MV-4-11 (cell line): ENCODE measurements around the gene NRXN3.

ENCODE experiments used
- DNase-seq: peaks from one replicate; lab custom pipeline; 2025; lab: John Stamatoyannopoulos, UW

The NRXN3 gene

DNA sequence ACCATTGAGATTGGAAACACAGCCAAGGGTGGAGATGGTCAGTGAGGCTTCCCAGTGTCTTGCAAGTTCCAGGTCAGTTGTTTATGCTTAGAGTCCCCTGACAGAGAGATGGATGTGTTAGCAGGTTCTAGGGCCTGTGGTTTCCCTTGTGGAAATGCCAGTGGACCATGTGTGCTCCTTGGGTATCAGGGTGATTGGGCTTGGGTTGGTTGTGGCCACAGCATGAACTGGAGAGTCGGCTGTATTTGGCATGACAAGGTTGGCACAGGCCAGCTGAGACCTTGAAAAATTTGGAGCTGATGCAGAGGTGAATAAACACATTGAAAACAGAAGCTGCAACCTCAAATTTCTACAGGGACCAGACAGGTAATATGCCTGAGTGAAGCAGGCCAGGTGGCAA lies 1373.2 kb downstream of the NRXN3 start:
- no peak for DNase-seq

DNA sequence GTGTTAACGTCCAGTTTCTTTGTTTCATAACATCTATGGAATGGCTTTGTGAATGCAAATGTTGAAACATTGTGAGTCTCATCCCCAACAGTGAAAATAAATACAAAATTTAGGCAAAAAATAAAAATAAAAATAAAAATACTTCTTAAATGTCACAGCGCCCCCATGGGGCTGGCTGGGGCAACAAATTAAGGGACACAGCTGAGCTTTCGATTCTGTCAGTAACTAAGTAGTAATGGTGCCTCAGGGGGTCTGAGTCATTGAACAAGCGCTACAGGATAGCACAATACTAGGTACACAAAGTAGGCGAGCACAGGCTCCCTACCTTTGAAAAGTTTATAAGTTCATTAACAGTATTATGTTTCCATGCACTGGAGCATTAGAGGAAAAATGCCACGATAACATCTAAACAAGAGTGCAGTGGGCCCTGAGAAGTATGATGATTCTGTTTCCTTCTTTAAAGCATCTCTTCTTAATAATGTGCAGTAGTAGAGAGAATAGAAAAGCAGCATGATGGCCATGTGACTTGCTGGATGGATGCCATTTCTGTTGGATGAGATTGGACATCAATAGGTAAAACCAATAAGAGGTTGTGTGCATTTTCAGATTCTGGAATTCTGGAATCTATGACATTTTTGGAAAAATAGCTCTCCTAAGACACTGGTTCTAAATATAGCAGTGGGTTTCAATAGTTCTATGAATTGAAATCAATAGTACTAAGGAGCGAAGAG lies 1374.0 kb downstream of the NRXN3 start:
- no peak for DNase-seq

GRCh38 chr14:79544698-79545070 lies 1374.5 kb downstream of the NRXN3 start:
- DNase-seq: no peak

DNA sequence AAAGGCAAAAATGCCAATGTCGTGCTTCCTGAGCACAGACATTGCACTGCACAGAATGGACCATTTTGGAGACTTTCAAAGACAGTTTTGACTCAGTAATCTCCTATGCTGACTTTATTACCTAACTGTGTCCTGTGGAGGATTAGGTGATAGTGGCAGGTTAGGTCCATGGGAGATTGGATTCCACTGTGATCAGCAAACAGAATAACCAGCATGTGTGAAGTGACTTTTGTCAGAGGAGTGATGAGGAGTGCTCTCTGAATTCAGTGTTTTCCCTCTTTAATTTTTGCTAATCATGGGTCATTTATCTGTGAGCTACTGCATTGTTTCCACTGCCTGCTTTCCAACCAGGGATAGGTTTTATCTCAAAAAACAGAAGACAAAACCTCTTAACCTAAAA lies 1378.7 kb downstream of the NRXN3 start:
- no peak for DNase-seq

- DNase-seq: no peak
These were observed 1379.3 kb downstream of the NRXN3 start for GRCh38 chr14:79549515-79549914.

DNA sequence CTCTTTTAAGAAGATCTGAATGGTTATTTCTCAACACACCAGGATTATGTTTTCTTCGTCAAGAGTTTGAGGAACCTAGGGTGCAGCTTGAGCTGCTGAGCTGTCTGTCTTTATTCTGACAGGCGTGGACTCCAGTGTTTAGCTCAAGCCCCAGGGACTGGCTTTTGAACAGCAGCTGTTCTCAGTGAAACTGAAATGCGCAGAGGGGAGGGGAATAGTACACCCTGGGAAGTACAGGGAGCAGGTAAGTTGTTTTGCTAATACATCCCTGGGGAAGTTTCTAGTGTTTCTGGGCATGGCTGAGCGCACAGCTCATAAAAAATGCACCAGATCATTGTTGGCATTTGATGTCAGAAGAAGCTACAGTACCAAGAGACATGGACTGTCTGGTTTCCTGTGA lies 1381.3 kb downstream of the NRXN3 start:
- no peak for DNase-seq

DNA sequence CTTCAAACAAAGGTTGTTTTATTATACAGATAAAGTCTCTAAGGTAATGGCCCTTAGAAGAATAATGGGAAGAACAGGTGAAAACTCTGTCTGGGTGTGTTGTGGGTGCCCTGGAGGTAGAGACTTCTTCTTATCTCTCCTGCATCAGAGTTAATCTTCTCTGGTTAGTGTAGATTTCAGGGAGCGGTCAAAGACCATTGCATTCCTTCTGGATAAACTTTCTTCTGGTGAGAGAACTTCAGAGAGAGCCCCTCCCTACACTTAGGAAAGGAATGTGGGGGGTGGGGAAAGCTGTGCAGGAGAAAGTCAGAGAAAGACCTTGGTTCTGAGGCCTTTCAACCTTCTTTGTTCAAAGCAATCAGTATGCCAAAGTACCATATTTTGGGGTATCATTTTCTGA lies 1382.6 kb downstream of the NRXN3 start:
- no peak for DNase-seq

GRCh38 chr14:79554816-79555215 lies 1384.6 kb downstream of the NRXN3 start:
- DNase-seq: no peak

GRCh38 chr14:79555429-79555828 lies 1385.3 kb downstream of the NRXN3 start:
- no peak for DNase-seq

DNA sequence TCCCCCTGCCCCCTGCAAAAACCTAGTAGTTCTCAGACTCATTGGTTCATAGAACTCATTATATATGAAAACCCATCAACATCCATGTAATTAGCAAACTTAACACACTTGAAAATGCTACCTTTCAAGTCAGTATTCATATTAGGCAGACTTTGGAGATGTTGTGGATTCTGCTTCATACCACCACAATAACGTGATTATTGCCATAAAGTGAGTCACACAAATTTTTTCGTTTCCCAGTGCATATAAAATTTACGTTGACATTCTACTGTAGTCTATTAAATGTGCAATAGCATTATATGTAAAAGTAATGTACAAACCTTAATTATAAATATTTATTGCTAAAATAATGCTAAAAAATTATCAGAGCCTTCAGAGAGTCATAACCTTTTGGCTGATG lies 1387.1 kb downstream of the NRXN3 start:
- DNase-seq: no peak

DNA sequence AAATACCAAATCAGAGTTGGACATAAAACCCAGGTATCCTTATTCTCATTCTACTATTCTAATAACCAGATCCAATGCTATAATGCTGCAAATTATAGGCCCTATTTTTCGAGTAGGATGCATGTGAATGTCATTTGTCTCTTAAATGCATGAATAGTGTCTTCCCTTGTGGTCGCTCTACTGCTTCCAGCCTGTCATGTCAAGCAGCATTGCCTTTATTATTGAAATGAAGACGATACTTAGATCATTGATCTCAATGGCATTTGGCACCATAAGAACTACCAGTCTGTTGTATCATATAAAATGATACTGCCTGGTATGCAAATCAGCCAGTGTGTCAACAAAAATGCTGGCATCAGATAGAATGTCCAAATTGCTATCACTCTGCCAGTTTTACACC lies 1392.0 kb downstream of the NRXN3 start:
- no peak for DNase-seq

DNA sequence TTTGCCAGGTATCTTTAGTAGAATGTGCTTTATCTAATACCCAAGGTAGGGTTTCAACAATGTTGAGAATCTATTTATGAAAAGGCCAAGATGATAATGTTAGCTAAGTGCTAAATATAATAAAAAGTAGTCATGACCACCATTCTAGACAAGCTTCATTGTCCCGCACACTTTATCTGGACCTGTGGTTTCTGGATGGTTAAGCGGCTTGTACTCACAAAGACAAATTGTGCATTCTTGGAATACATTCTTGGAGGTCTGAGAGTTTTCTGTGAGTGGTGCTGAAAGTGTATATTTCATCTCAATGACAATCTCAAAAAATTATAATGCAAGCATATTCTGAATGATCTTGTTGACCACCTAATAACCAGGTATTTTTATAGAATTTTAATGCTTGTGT lies 1394.2 kb downstream of the NRXN3 start:
- DNase-seq: no peak

- no peak for DNase-seq
These were observed 1397.1 kb downstream of the NRXN3 start for GRCh38 chr14:79567306-79567705.

- DNase-seq: no peak
These were observed 1398.4 kb downstream of the NRXN3 start for GRCh38 chr14:79568594-79568993.

- DNase-seq: no peak
These were observed 1398.9 kb downstream of the NRXN3 start for GRCh38 chr14:79569072-79569471.

DNA sequence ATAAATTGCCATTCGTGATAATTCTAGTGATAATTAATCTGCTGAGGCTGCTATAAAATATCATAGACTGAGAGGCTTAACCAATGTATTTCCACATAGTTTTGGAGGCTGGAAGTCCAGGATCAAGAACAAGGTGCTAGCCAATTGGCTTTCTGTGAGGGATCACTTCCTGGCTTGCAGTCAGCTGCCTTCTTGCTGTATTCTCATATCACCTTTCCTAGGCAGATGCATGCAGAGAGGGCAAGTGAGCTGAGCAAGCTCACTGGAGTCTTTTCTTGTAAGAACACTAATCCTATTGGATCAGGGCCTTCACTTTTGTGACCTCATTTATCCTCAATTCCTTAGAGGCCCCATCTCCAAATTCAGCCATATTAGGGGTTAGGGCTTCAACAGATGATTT lies 1400.5 kb downstream of the NRXN3 start:
- DNase-seq: no peak

DNA sequence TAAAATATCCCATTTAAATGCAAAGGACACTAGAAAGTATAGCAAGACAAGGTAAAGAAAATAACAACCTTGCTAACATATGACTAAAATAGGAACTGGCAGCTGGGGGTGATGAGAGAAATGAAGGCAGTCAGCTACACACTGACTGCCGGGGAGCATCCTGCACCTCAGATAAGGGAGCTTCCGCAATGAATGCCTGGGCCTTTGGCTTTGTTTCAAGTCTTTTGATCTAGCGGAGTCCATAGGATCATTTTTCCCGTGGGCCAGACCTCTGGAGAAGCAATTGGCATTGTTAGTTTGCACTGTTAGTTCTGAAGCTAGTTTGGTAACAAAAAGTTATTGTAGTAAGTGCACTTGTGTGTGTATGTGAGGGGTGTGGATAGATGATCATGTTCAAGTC lies 1401.2 kb downstream of the NRXN3 start:
- no peak for DNase-seq

- DNase-seq: no peak
These were observed 1403.3 kb downstream of the NRXN3 start for GRCh38 chr14:79573486-79573885.

GRCh38 chr14:79575032-79575431 lies 1404.9 kb downstream of the NRXN3 start:
- DNase-seq: no peak

- DNase-seq: no peak
These were observed 1406.3 kb downstream of the NRXN3 start for GRCh38 chr14:79576424-79576823.

GRCh38 chr14:79578470-79578869 lies 1408.3 kb downstream of the NRXN3 start:
- DNase-seq: no peak

- DNase-seq: no peak
These were observed 1410.2 kb downstream of the NRXN3 start for GRCh38 chr14:79580414-79580813.

DNA sequence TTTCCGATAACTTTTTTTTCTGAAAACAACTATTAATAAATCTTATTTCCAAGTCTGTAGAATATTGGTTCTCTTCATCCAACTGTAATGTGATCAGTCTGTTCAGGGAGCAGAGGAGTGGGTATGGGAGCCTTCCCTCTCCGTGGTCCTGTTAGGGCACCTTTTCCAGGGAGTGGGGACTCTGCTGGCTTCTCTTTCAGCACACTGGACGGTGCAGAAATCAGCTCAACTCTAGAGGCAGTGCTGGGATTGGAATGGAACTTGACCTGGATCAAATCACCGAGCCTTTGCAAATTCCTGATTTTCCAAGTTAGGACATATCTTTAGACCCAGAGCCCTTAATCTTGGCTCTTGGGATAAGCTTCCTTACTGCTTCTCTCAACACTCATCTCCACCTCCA lies 1410.7 kb downstream of the NRXN3 start:
- no peak for DNase-seq

GRCh38 chr14:79581912-79582576 lies 1411.9 kb downstream of the NRXN3 start:
- DNase-seq: no peak
